Subcutaneous adipose tissue (tissue), 4 donors: ENCODE results near the gene FMNL3. TPM values are rescaled to one million over a fixed set of nuclear protein-coding genes. Genes with fewer than 3 reads are reported as not detected.

Source experiments
- CTCF ChIP-seq: fragments of 450-650 bp; IDR thresholded peaks from one replicate; pipeline ENCODE4 v1.5.1; 2016; ENCODE audit warnings: low read depth, mild to moderate bottlenecking, control low read depth, antibody characterized with exemption, moderate library complexity
- total RNA-seq, 4 donors: library from RNA; depleted of rRNA; stranded (reverse); fragments of >200 nt; gene quantifications; one replicate each; pipeline ENCODE4 v1.1.0, GENCODE V29; 2016

Gene FMNL3
- total RNA-seq, 4 donors from 2014 or later = 8.2 to 19.6 (median 14.0) TPM

DNA sequence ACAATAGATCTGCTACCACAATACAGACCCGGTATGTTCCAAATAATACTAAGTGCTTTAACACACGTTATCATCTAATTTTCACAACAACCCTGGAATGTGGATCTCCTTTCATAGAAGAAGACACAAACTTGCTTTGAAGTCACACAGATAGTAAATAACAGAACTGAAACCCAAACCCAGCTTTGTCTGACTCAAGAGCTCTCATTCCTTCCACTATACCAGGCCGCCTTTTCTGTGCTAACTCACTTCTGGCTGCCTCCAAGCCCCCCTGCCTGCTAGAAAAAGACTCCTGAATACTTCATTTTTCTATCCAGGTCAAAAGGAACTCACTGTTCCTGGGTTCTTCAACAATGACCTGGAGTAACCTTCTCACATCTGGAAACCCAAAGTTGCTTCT lies 46.0 kb downstream of the FMNL3 start:
- TF ChIP-seq CTCF = no peak

DNA sequence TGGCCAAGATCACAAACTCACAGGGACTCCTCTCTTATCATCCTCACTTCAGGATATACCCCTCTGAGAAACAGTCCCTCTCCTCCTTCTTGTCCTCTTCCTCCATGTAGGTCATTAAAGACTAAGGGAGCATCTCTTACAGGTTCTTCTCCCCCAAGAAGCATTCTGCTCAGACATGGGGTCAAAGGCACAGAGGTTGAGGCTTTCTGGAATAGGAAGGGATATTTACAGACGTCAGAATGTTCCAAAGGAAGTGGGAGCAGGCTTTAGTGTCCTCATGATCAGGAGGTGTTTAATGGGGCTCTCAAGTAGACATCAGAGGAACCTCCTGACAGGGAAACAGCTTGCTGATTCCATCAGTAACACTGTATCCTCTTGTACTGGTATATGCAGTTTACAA lies 47.5 kb downstream of the FMNL3 start:
- no peak for TF ChIP-seq CTCF

- no peak for TF ChIP-seq CTCF
These were observed 48.9 kb downstream of the FMNL3 start for GRCh38 chr12:49658276-49658675.

- no peak for TF ChIP-seq CTCF
These were observed 51.5 kb downstream of the FMNL3 start for GRCh38 chr12:49655595-49656236.

DNA sequence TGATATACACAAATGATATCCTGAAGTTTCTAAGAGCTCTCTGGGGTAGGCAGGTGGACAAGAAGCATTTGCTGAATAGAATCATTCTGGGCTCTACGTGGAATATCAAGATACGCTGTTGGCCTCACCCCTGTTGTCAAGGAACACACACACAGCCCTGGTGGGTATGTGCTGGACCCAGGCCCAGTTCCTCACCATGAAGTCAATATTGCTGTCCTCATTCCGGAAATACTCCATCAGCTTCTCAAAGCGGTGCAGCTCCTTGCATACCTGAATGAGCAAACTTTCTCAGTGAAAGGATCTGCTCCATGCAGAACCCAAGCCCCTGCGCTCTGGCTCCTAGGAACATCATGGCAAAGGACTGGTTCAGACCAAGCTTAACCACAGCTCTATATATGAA lies 52.5 kb downstream of the FMNL3 start:
- no peak for TF ChIP-seq CTCF

DNA sequence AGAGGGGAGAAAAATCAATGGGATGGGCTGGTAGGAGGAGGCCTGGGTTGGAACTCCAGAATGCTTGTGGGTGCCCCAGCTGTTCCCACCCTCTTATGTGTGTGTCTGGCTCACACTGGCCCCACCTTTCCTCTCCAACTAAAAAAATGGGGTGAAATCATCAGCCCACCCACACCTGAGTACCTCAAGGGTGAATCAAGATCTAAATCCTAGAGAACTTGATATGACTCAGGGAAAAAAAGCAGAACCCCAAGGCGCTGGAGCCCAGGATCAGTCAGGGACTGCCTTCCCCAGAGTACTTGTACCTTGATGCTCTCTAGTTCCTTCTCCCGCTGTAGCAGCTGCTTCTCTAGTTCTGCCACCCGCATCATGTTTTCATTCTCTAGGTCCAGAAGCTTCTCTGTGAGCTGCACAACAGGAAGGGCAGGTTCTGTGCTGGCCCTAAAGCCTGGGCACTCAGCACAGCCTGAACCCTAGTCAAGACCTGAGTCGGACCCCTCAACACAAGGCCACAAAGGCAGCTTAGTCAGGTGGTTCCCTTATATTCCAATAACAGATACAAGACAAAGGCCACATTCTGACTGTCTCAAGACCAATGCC lies 54.2 kb downstream of the FMNL3 start:
- no peak for TF ChIP-seq CTCF

DNA sequence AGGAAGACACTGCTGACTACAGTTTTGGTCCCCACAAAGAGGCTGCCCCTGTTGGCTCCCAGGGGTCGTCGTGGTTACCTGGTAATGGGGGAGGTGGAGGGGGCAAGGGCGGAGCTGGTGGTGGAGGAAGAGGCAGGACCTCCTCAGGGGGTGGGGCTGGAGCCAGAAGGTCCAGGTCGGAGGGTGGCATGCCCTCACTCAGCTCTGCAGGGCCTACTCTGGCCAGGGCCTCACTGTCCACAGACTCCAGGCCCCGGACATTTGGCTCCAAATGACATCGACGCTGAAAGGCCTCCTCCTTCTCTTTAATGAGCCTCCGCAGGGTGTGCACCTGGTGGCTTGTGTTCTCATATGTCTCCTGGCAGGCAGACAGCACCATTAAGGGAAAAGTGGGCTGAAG lies 55.4 kb downstream of the FMNL3 start:
- no peak for TF ChIP-seq CTCF
